Measurements from ENCODE around the gene HSD3B2. TPM values are rescaled to one million over a fixed set of nuclear protein-coding genes. Genes with fewer than 3 reads are reported as not detected.

The HSD3B2 gene
- total RNA-seq, 2 donors from 2014 or later, result not detected

GRCh38 chr1:119470958-119471357 is 56.0 kb downstream of the HSD3B2 start:
- Mint-ChIP-seq H3K36me3 (ENCODE audit: insufficient read depth in 2 of 2) (no peaks in the 10 kb centered on the region), H3K27me3 (ENCODE audit: low read depth) (peaks cover 14% of the 10 kb centered on the region), H3K9me3 (no peaks in the 10 kb centered on the region), H3K4me1 (ENCODE audit: low read depth) (peaks cover 2% of the 10 kb centered on the region), H3K27ac (no peak overlapping the region), H3K4me3 (no peak overlapping the region)
- DNase-seq (no peak), ATAC-seq (replicated peaks in 1 of 2) (no peak)

- Mint-ChIP-seq H3K27ac (no peak overlapping the region), H3K4me3 (no peak overlapping the region), H3K27me3 (ENCODE audit: low read depth) (peaks cover 14% of the 10 kb centered on the region), H3K36me3 (ENCODE audit: insufficient read depth in 2 of 2) (no peaks in the 10 kb centered on the region), H3K4me1 (ENCODE audit: low read depth) (peaks cover 6% of the 10 kb centered on the region), H3K9me3 (no peaks in the 10 kb centered on the region)
- ATAC-seq (replicated peaks in 1 of 2) (no peak), DNase-seq (no peak)
Observed at GRCh38 chr1:119471566-119471965, 56.6 kb downstream of the HSD3B2 start.

GRCh38 chr1:119472080-119472818 is 57.3 kb downstream of the HSD3B2 start:
- H3K27ac Mint-ChIP-seq, result no peak overlapping the region
- H3K36me3 Mint-ChIP-seq (ENCODE audit: insufficient read depth in 2 of 2), result no peaks in the 10 kb centered on the region
- DNase-seq (no peak), ATAC-seq (replicated peaks in 1 of 2) (no peak)
- no peak overlapping the region for H3K4me3 Mint-ChIP-seq
- peaks cover 14% of the 10 kb centered on the region for H3K27me3 Mint-ChIP-seq (ENCODE audit: low read depth)
- peaks cover 6% of the 10 kb centered on the region for H3K4me1 Mint-ChIP-seq (ENCODE audit: low read depth)
- no peaks in the 10 kb centered on the region for H3K9me3 Mint-ChIP-seq

Other genes starting within 250 kb of the HSD3B2 start
- not detected for gene HAO2, start 46.4 kb upstream of the HSD3B2 start, total RNA-seq
- not detected for gene HSD3B1, start 92.1 kb downstream of the HSD3B2 start, total RNA-seq
- gene ZNF697, start 233.1 kb downstream of the HSD3B2 start, total RNA-seq, result under 1 TPM; 0.26 to 0.32 TPM

All from activated T-cell treated with anti-CD3 and anti-CD28 coated beads, Interleukin-2, amount 50 U/mL, for 72 hours (primary cell).